ENCODE results near the gene MIB1. TPM values are rescaled to one million over a fixed set of nuclear protein-coding genes. Genes with fewer than 3 reads are reported as not detected.

Gene MIB1
- total and polyA plus RNA-seq, 10 of the 15 experiments (the other 5 are each of a cell fraction or from before 2014, with no cell fraction given), result 2.3 to 27.5 (median 10.4) TPM

DNA sequence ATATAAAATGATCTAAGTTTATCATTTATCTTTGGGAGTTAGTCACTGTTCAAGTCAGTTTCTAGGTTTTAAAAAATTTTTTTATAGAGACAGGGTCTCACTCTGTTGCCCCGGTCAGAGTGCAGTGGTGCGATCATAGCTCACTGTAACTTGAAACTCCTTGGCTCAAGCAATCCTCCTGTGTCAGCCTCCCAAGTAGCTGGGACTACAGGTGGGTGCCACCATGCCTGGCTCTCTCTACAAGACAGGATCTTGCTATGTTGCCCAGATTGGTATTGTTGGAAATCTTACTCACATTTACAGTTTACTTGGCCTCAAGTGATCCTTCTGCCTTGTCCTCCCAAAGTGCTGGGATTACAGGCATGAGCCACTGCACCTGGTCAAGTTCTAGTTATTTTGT is 74.5 kb downstream of the MIB1 start (continued):
- TF ChIP-seq, protein P1, sequence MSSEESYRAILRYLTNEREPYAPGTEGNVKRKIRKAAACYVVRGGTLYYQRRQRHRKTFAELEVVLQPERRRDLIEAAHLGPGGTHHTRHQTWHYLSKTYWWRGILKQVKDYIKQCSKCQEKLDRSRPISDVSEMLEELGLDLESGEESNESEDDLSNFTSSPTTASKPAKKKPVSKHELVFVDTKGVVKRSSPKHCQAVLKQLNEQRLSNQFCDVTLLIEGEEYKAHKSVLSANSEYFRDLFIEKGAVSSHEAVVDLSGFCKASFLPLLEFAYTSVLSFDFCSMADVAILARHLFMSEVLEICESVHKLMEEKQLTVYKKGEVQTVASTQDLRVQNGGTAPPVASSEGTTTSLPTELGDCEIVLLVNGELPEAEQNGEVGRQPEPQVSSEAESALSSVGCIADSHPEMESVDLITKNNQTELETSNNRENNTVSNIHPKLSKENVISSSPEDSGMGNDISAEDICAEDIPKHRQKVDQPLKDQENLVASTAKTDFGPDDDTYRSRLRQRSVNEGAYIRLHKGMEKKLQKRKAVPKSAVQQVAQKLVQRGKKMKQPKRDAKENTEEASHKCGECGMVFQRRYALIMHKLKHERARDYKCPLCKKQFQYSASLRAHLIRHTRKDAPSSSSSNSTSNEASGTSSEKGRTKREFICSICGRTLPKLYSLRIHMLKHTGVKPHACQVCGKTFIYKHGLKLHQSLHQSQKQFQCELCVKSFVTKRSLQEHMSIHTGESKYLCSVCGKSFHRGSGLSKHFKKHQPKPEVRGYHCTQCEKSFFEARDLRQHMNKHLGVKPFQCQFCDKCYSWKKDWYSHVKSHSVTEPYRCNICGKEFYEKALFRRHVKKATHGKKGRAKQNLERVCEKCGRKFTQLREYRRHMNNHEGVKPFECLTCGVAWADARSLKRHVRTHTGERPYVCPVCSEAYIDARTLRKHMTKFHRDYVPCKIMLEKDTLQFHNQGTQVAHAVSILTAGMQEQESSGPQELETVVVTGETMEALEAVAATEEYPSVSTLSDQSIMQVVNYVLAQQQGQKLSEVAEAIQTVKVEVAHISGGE (CRISPR knock-in tag; IDR thresholded peaks at IDR 0.05), result no peak
- TF ChIP-seq HDGF (IDR thresholded peaks at IDR 0.05) (no peak), ZSCAN29 (IDR thresholded peaks at IDR 0.05) (no peak), SMAD5 (IDR thresholded peaks at IDR 0.05; ENCODE audit: low read depth) (no peak), NFYA (IDR thresholded peaks at IDR 0.05; ENCODE audit: borderline replicate concordance, low read depth, low read length) (no peak)

DNA sequence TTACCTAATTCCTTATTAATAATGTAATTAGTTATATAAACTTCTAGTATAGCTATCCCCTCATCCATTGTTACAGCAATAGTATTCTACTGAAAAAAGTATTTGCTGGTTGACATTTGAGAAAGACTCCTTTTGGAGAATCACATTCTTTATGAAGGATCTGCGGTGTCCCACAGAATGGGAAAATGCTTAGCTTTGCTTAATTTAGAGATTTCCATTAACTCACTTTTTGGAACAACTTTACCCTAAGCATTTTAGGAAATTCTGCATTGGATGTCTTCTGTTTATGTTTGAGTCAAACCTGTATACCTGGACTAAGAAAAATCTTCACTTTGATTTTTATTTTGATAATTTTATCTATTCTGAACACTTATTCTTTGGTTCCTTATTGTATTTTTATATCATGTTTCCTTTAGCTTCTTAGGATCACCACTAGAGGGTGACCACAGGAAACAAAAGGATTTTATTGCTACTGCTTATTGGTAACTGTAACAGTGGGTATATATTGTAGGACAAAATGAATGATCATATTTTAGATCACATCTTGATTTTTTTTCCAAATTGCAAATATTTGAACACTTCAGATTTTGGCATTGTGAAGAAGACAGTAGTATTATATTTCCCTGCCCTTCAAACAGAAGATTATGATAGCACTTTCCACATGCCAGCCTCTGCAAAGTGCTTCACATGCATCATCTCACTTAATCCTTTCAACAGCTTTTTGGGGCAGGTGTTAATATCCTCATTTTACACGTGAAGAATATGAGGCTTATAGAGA is 79.6 kb downstream of the MIB1 start:
- Histone ChIP-seq H3K4me2 (ENCODE audit: control insufficient read depth, insufficient read depth) (no peak overlapping the region), H4K20me1 (ENCODE audit: control insufficient read depth, insufficient read depth) (no peaks in the 10 kb centered on the region), H2AFZ (ENCODE audit: control insufficient read depth, low read depth, low read length) (no peak overlapping the region), H3K27me3 (replicated peaks in 1 of 2; ENCODE audit: control insufficient read depth in 2 of 2, insufficient read depth in 2 of 2, low read length in 1 of 2) (no peaks in the 10 kb centered on the region), H3K4me3 (no peak overlapping the region), H3K27ac (ENCODE audit: control insufficient read depth, insufficient read depth) (no peak overlapping the region), H3K9ac (ENCODE audit: control insufficient read depth, insufficient read depth, low read length) (no peak overlapping the region), H3K4me1 (ENCODE audit: control insufficient read depth, insufficient read depth, low read length) (no peaks in the 10 kb centered on the region), H3K9me3 (replicated peaks; ENCODE audit: control insufficient read depth, insufficient read depth, low read length) (no peaks in the 10 kb centered on the region), H3K79me2 (ENCODE audit: control insufficient read depth, insufficient read depth, low read length) (no peaks in the 10 kb centered on the region), H3K36me3 (ENCODE audit: control insufficient read depth in 2 of 2, insufficient read depth in 2 of 2, low read length in 1 of 2) (peaks cover 1 to 15% of the 10 kb centered on the region in 2 experiments; a peak in 2 of 4 replicates)
- in situ Hi-C loops (cut with MboI) (no loop called here), intact Hi-C loops (cut with micrococcal nuclease; ENCODE audit: unreplicated experiment) (loop anchor here (5.0 kb wide), 1 partner anchor 137 kb away; no protein-coding TSS in a partner anchor)
- POLR2A ChIA-PET, result no interaction called here
- CTCF ChIA-PET, result interaction anchor here (0.5 to 2.5 kb wide), 17 partner anchors 9 to 786 kb away, joined by 3 to 9 read pairs (median 4); no protein-coding TSS in a partner anchor
- no peak for DNase-seq (ENCODE audit: low read depth, low spot score)
- TF ChIP-seq CEBPB (IDR thresholded peaks at IDR 0.05; ENCODE audit: borderline replicate concordance in 1 of 2, low read depth in 2 of 2, low read length in 2 of 2), result no peak
- TF ChIP-seq CHD1 (IDR thresholded peaks at IDR 0.05; ENCODE audit: low read depth, low read length), result no peak
- TF ChIP-seq STAT1 (conservative IDR thresholded peaks at IDR 0.05), result no peak
- no peak for TF ChIP-seq YBX1 (IDR thresholded peaks at IDR 0.05)
- TF ChIP-seq SMC3 (IDR thresholded peaks at IDR 0.05; ENCODE audit: borderline replicate concordance, low read length), result peak; percentile 2; the same call in 1 of the 2 replicates
- no peak for TF ChIP-seq RB1 (IDR thresholded peaks at IDR 0.05; ENCODE audit: borderline replicate concordance)
- no peak for TF ChIP-seq NFYA (IDR thresholded peaks at IDR 0.05; ENCODE audit: borderline replicate concordance, low read depth, low read length)
- TF ChIP-seq MXI1 (IDR thresholded peaks at IDR 0.05; ENCODE audit: low read depth, low read length), result no peak
- TF ChIP-seq, protein P2, sequence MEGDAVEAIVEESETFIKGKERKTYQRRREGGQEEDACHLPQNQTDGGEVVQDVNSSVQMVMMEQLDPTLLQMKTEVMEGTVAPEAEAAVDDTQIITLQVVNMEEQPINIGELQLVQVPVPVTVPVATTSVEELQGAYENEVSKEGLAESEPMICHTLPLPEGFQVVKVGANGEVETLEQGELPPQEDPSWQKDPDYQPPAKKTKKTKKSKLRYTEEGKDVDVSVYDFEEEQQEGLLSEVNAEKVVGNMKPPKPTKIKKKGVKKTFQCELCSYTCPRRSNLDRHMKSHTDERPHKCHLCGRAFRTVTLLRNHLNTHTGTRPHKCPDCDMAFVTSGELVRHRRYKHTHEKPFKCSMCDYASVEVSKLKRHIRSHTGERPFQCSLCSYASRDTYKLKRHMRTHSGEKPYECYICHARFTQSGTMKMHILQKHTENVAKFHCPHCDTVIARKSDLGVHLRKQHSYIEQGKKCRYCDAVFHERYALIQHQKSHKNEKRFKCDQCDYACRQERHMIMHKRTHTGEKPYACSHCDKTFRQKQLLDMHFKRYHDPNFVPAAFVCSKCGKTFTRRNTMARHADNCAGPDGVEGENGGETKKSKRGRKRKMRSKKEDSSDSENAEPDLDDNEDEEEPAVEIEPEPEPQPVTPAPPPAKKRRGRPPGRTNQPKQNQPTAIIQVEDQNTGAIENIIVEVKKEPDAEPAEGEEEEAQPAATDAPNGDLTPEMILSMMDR (IDR thresholded peaks at IDR 0.05 in 2 of 3, conservative IDR thresholded peaks at IDR 0.05 in 1 of 3; ENCODE audit: control insufficient read depth in 2 of 3, extremely low read depth in 1 of 3, insufficient read depth in 1 of 3, low read depth in 3 of 3, low read length in 3 of 3), result peak in 2 of 3 experiments; percentile 44 to 45; a peak in 5 of 6 replicates
- TF ChIP-seq RAD21 (IDR thresholded peaks at IDR 0.05; ENCODE audit: insufficient read depth, low read depth, low read length), result peak; percentile 52
- TF ChIP-seq GABPA (IDR thresholded peaks at IDR 0.05; ENCODE audit: low read depth), result no peak
- no peak for TF ChIP-seq CBX5 (IDR thresholded peaks at IDR 0.05; ENCODE audit: low read depth)
- TF ChIP-seq LARP7 (IDR thresholded peaks at IDR 0.05), result no peak
- BruUV-seq (replicated peaks), result no TSS peak
- RAD21 ChIA-PET (ENCODE audit: unreplicated experiment), result no interaction called here
- peak; percentile 52 for FAIRE-seq
- no peak for ATAC-seq
- 50% methylated on average over 2 of the region's 2 CpGs for WGBS (ENCODE audit: insufficient coverage, insufficient replicate concordance, low lambda C conversion rate, missing lambda C conversion rate)
- SMC1A ChIA-PET (ENCODE audit: uncharacterized antibody, unreplicated experiment), result interaction anchor here (0.6 to 2.0 kb wide), 7 partner anchors 10 to 106 kb away, joined by 3 to 8 read pairs (median 3); no protein-coding TSS in a partner anchor
